ENCODE results near the gene GMDS. TPM values are rescaled to one million over a fixed set of nuclear protein-coding genes. Genes with fewer than 3 reads are reported as not detected.

GMDS gene
- total RNA-seq, 1 donor from 2014 or later, result 7.2 TPM

- Histone ChIP-seq H3K36me3 (no peaks in the 10 kb centered on the region), H3K27ac (replicated peaks) (no peak overlapping the region), H3K4me3 (no peak overlapping the region), H3K4me1 (no peaks in the 10 kb centered on the region), H3K9me3 (replicated peaks) (no peaks in the 10 kb centered on the region), H3K27me3 (ENCODE audit: low read depth) (no peaks in the 10 kb centered on the region)
- TF ChIP-seq CTCF (IDR thresholded peaks at IDR 0.05; ENCODE audit: borderline replicate concordance), result no peak
- no peak for DNase-seq
- intact Hi-C loops (cut with micrococcal nuclease), result no loop called here
These were observed 211.1 kb downstream of the GMDS start for GRCh38 chr6:2034256-2034655.

- no peak overlapping the region for H3K27ac ChIP-seq (replicated peaks)
- H3K27me3 ChIP-seq (ENCODE audit: low read depth), result no peaks in the 10 kb centered on the region
- TF ChIP-seq CTCF (IDR thresholded peaks at IDR 0.05; ENCODE audit: borderline replicate concordance), result no peak
- DNase-seq, result no peak
- H3K36me3 ChIP-seq, result no peaks in the 10 kb centered on the region
- intact Hi-C loops (cut with micrococcal nuclease), result no loop called here
- no peak overlapping the region for H3K4me3 ChIP-seq
- H3K9me3 ChIP-seq (replicated peaks), result no peaks in the 10 kb centered on the region
- H3K4me1 ChIP-seq, result no peaks in the 10 kb centered on the region
These were observed 211.9 kb downstream of the GMDS start for GRCh38 chr6:2033544-2033943.

GRCh38 chr6:2030682-2031244, 214.6 kb downstream of the GMDS start:
- no peak for TF ChIP-seq CTCF (IDR thresholded peaks at IDR 0.05; ENCODE audit: borderline replicate concordance)
- Histone ChIP-seq H3K4me3 (no peak overlapping the region), H3K27me3 (ENCODE audit: low read depth) (no peaks in the 10 kb centered on the region), H3K36me3 (no peaks in the 10 kb centered on the region), H3K27ac (replicated peaks) (no peak overlapping the region), H3K4me1 (no peaks in the 10 kb centered on the region), H3K9me3 (replicated peaks) (no peaks in the 10 kb centered on the region)
- intact Hi-C loops (cut with micrococcal nuclease), result no loop called here
- no peak for DNase-seq

- intact Hi-C loops (cut with micrococcal nuclease), result no loop called here
- TF ChIP-seq CTCF (IDR thresholded peaks at IDR 0.05; ENCODE audit: borderline replicate concordance), result no peak
These were observed 215.5 kb downstream of the GMDS start for GRCh38 chr6:2029952-2030351.

GRCh38 chr6:2029130-2029794, 216.1 kb downstream of the GMDS start:
- no peaks in the 10 kb centered on the region for H3K27me3 ChIP-seq (ENCODE audit: low read depth)
- DNase-seq, result no peak
- H3K36me3 ChIP-seq, result no peaks in the 10 kb centered on the region
- no peak for TF ChIP-seq CTCF (IDR thresholded peaks at IDR 0.05; ENCODE audit: borderline replicate concordance)
- intact Hi-C loops (cut with micrococcal nuclease), result no loop called here
- no peak overlapping the region for H3K27ac ChIP-seq (replicated peaks)
- no peak overlapping the region for H3K4me3 ChIP-seq
- no peaks in the 10 kb centered on the region for H3K9me3 ChIP-seq (replicated peaks)
- no peaks in the 10 kb centered on the region for H3K4me1 ChIP-seq

More at GRCh38 chr6:2029952-2030351, 215.5 kb downstream of the GMDS start:
- no peak overlapping the region for H3K27ac ChIP-seq (replicated peaks)
- no peak overlapping the region for H3K4me3 ChIP-seq
- no peaks in the 10 kb centered on the region for H3K36me3 ChIP-seq
- no peaks in the 10 kb centered on the region for H3K4me1 ChIP-seq
- no peaks in the 10 kb centered on the region for H3K27me3 ChIP-seq (ENCODE audit: low read depth)
- no peaks in the 10 kb centered on the region for H3K9me3 ChIP-seq (replicated peaks)
- DNase-seq, result no peak

Measured in left ventricle myocardium inferior (tissue), 1 donor.